HG03342 (cell line): ENCODE measurements around the gene ZBTB46.
A peak's percentile ranks its signal among the peaks of the same experiment; 100 is the strongest.

Experiments
- ATAC-seq: cut with Tn5 transposase; IDR thresholded peaks from one replicate; pipeline ENCODE4 v1.9.1; 2021; ENCODE audit warnings: mild to moderate bottlenecking, moderate library complexity; ENCODE audit not compliant: unreplicated experiment

ZBTB46 gene

GRCh38 chr20:63707558-63708300 is 123.3 kb downstream of the ZBTB46 start, which contains the start of the genes ARFRP1 and ZGPAT:
Gene ARFRP1, minus strand, starts transcription at chr20:63707976. Its CDS starts 885 bp downstream, at chr20:63707091.
Gene ZGPAT, plus strand, starts transcription at chr20:63708039. Its CDS starts 542 bp downstream, at chr20:63708581.
- ATAC-seq, result peak; percentile 63

GRCh38 chr20:63706852-63707557 is 124.1 kb downstream of the ZBTB46 start:
- ATAC-seq, result peak; percentile 24

GRCh38 chr20:63706027-63706695 is 124.9 kb downstream of the ZBTB46 start:
- ATAC-seq, result no peak

GRCh38 chr20:63705232-63706026 is 125.6 kb downstream of the ZBTB46 start:
- no peak for ATAC-seq

GRCh38 chr20:63704749-63705117 is 126.3 kb downstream of the ZBTB46 start:
- ATAC-seq, result no peak

GRCh38 chr20:63703976-63704748 is 126.9 kb downstream of the ZBTB46 start:
- ATAC-seq, result no peak

- no peak for ATAC-seq
Observed at GRCh38 chr20:63703471-63703975, 127.5 kb downstream of the ZBTB46 start.

GRCh38 chr20:63702751-63703470 is 128.2 kb downstream of the ZBTB46 start:
- no peak for ATAC-seq

GRCh38 chr20:63702036-63702665 is 128.9 kb downstream of the ZBTB46 start:
- no peak for ATAC-seq

- no peak for ATAC-seq
Observed at GRCh38 chr20:63701329-63702035, 129.6 kb downstream of the ZBTB46 start.

- no peak for ATAC-seq
Observed at GRCh38 chr20:63701051-63701328, 130.1 kb downstream of the ZBTB46 start.

- no peak for ATAC-seq
Observed at GRCh38 chr20:63700199-63701050, 130.6 kb downstream of the ZBTB46 start.

- no peak for ATAC-seq
Observed at GRCh38 chr20:63699466-63700198, 131.4 kb downstream of the ZBTB46 start.

- no peak for ATAC-seq
Observed at GRCh38 chr20:63698739-63699465, 132.2 kb downstream of the ZBTB46 start.

GRCh38 chr20:63697868-63698545 is 133.1 kb downstream of the ZBTB46 start:
- no peak for ATAC-seq
